Neural crest cell (in vitro differentiated cells): ENCODE data around the gene PRF1. TPM values are rescaled to one million over a fixed set of nuclear protein-coding genes. Genes with fewer than 3 reads are reported as not detected.

Source experiments
- DNase-seq: peaks from one replicate; pipeline ENCODE4 v3.0.0; 2021; ENCODE audit warnings: low read depth, mixed read lengths, low spot score
- H3K27ac Mint-ChIP-seq: one replicate; pipeline ENCODE4 v1.8.0; 2021; ENCODE audit warnings: mild to moderate bottlenecking, mixed read lengths; ENCODE audit not compliant: unreplicated experiment
- H3K27me3 Mint-ChIP-seq: 2 replicates; pipeline ENCODE4 v1.8.0; 2021; ENCODE audit warnings: low read depth, mild to moderate bottlenecking, mixed read lengths
- H3K36me3 Mint-ChIP-seq: 2 replicates; pipeline ENCODE4 v1.8.0; 2021; ENCODE audit warnings: low read depth, mild to moderate bottlenecking, mixed read lengths
- H3K4me1 Mint-ChIP-seq: 2 replicates; pipeline ENCODE4 v1.8.0; 2021; ENCODE audit warnings: mixed read lengths
- H3K4me3 Mint-ChIP-seq: one replicate; pipeline ENCODE4 v1.8.0; 2021; ENCODE audit warnings: mild to moderate bottlenecking, mixed read lengths
- H3K9me3 Mint-ChIP-seq: 2 replicates; pipeline ENCODE4 v1.8.0; 2021; ENCODE audit warnings: mixed read lengths
- CTCF ChIP-seq: fragments of 200-600 bp; sonication (generic); conservative IDR thresholded peaks from 2 replicates; pipeline ENCODE4 v1.5.0; 2021; ENCODE audit warnings: antibody characterized with exemption, mild to moderate bottlenecking
- total RNA-seq: library from RNA; stranded (reverse); gene quantifications from 2 replicates; pipeline ENCODE4 v1.2.1, GENCODE V29; 2021

PRF1 gene
- total RNA-seq, 1 donor from 2014 or later = not detected

DNA sequence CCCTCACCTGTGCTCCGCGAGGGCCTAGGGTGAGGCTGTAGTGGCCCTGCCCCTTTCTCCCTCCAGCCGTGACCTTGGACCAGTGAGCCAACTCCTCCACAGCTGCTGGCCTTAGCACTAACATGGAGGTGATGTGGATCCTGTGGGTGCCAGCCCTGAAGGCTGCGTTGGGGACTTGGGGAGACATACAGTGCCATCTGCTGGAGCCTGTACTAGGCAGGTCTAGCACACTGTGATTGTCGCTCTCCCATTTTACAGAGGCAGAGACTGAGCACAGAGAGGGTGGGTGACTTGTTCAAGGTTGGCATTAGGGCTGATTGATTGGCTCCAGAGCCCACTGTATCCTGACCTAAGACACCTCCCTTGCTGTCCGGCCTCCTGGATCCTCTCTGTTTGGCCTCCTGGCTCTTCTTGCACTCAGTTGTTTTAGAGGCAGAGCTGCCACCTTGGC lies 37.6 kb downstream of the PRF1 start:
- Mint-ChIP-seq H3K4me3 (no peak overlapping the region), H3K27me3 (no peaks in the 10 kb centered on the region), H3K36me3 (no peaks in the 10 kb centered on the region), H3K4me1 (no peaks in the 10 kb centered on the region), H3K9me3 (no peaks in the 10 kb centered on the region), H3K27ac (peak overlapping the region; percentile 57)
- no peak for DNase-seq
- no peak for TF ChIP-seq CTCF

DNA sequence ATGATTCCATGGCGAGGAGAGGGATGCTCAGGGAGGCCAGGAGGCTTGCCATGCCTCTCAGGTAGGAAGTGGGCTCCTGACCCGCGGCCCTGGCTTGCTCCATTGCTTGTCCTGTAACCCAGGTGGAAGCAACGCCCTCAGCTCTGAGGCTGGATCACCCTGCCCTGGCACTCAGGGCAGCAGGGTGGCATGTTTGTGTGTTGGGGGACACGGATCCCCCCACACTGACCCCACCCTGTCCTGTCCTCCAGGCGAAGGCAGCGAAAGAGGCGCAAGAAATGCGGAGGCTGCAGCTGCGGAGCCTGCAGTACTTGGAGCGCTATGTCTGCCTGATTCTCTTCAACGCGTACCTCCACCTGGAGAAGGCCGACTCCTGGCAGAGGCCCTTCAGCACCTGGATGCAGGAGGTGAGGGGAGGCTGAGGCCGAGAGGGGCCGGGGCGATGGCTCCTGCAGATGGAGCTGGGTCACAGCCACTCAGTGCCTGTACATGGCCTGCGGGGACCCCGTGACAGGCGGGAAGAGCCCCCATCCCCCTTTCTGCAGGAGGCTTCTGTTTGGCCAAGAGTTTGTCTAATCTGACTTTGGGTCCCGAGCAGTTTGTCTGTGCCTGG lies 38.3 kb downstream of the PRF1 start:
- peaks cover 4% of the 10 kb centered on the region for H3K4me1 Mint-ChIP-seq
- H3K27me3 Mint-ChIP-seq = no peaks in the 10 kb centered on the region
- no peaks in the 10 kb centered on the region for H3K36me3 Mint-ChIP-seq
- no peaks in the 10 kb centered on the region for H3K9me3 Mint-ChIP-seq
- no peak overlapping the region for H3K27ac Mint-ChIP-seq
- no peak for DNase-seq
- H3K4me3 Mint-ChIP-seq = no peak overlapping the region
- no peak for TF ChIP-seq CTCF

- Mint-ChIP-seq H3K27me3 (no peaks in the 10 kb centered on the region), H3K36me3 (no peaks in the 10 kb centered on the region), H3K4me1 (peaks cover 12% of the 10 kb centered on the region), H3K9me3 (no peaks in the 10 kb centered on the region), H3K27ac (no peak overlapping the region), H3K4me3 (no peak overlapping the region)
- no peak for DNase-seq
- no peak for TF ChIP-seq CTCF
Observed at GRCh38 chr10:70563230-70563629, 39.3 kb downstream of the PRF1 start.

GRCh38 chr10:70562036-70562755 lies 40.3 kb downstream of the PRF1 start:
- H3K4me3 Mint-ChIP-seq = no peak overlapping the region
- no peaks in the 10 kb centered on the region for H3K9me3 Mint-ChIP-seq
- H3K36me3 Mint-ChIP-seq = no peaks in the 10 kb centered on the region
- H3K27me3 Mint-ChIP-seq = no peaks in the 10 kb centered on the region
- no peak for TF ChIP-seq CTCF
- no peak overlapping the region for H3K27ac Mint-ChIP-seq
- DNase-seq = no peak
- H3K4me1 Mint-ChIP-seq = peaks cover 15% of the 10 kb centered on the region

- Mint-ChIP-seq H3K4me1 (peaks cover 15% of the 10 kb centered on the region), H3K4me3 (no peak overlapping the region), H3K27me3 (no peaks in the 10 kb centered on the region), H3K27ac (no peak overlapping the region), H3K9me3 (no peaks in the 10 kb centered on the region), H3K36me3 (no peaks in the 10 kb centered on the region)
- no peak for DNase-seq
- TF ChIP-seq CTCF = no peak
Observed at GRCh38 chr10:70561558-70561957, 41.0 kb downstream of the PRF1 start.
